ENCODE results near the gene WFDC6.

The WFDC6 gene

GRCh38 chr20:45489083-45489531 lies 50.2 kb downstream of the WFDC6 start:
- no peak overlapping the region for H3K4me3 ChIP-seq (ENCODE audit: low read depth, low read length)
- TF ChIP-seq CTCF (IDR thresholded peaks at IDR 0.05; ENCODE audit: low read depth, low read length), result no peak

GRCh38 chr20:45487231-45487635 lies 52.0 kb downstream of the WFDC6 start:
- no peak overlapping the region for H3K4me3 ChIP-seq (ENCODE audit: low read depth, low read length)
- no peak for TF ChIP-seq CTCF (IDR thresholded peaks at IDR 0.05; ENCODE audit: low read depth, low read length)

- no peak for TF ChIP-seq CTCF (IDR thresholded peaks at IDR 0.05; ENCODE audit: low read depth, low read length)
Observed at GRCh38 chr20:45485388-45485787, 53.9 kb downstream of the WFDC6 start.

GRCh38 chr20:45484676-45485075 lies 54.6 kb downstream of the WFDC6 start:
- no peak overlapping the region for H3K4me3 ChIP-seq (ENCODE audit: low read depth, low read length)
- TF ChIP-seq CTCF (IDR thresholded peaks at IDR 0.05; ENCODE audit: low read depth, low read length), result no peak

More at GRCh38 chr20:45485388-45485787, 53.9 kb downstream of the WFDC6 start:
- H3K4me3 ChIP-seq (ENCODE audit: low read depth, low read length), result no peak overlapping the region
